NB4 (cell line): Measurements from ENCODE around the gene MTNR1A.

Experiments used
- DNase-seq: peaks from one replicate; pipeline ENCODE4 v3.0.0; 2010; ENCODE audit warnings: low read depth
- H3K4me3 ChIP-seq: one replicate; pipeline ENCODE4 v1.5.1; 2011; ENCODE audit warnings: mild to moderate bottlenecking, low read depth, low read length, moderate library complexity
- MYC ChIP-seq: IDR thresholded peaks from 2 replicates; pipeline ENCODE4 v1.6.1; 2011; ENCODE audit warnings: low read depth, low read length
- POLR2A ChIP-seq: IDR thresholded peaks from 2 replicates; pipeline ENCODE4 v1.6.1; 2011; ENCODE audit warnings: mild to moderate bottlenecking; ENCODE audit not compliant: insufficient read length; ENCODE audit errors: extremely low read depth
- TF ChIP-seq, protein P1 (sequence below): IDR thresholded peaks from one replicate; pipeline ENCODE4 v1.5.1; 2012; ENCODE audit warnings: low read depth, low read length
- TF ChIP-seq, protein P2 (sequence below): IDR thresholded peaks from 2 replicates; pipeline ENCODE4 v1.6.1; 2011; ENCODE audit warnings: low read depth, low read length

The MTNR1A gene

DNA sequence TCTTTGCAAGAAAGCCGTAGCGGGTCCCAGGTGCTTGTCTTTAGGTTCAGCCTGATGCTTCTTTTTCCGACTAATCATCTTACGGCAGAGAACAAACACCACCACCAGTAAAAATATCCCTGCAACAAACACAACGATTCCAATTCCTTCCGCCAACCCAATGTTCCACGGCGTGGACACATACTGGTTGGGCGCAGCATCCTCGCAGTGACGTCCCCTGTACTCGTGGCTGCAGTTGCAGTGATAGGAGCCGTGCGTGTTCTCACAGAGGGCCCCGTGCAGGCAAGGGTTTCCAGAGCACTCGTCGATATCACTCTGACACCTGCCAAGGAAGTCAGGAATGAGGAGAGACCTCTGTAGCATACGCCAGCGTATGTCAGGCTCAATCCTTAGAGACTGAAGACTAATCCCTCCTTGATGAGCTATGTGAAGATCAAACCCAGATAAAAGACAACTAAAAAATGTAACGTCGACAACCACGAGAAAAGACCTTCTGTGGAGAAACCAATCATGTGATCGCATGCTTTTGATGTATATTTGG lies 41.6 kb upstream of the MTNR1A start:
- no peak overlapping the region for H3K4me3 ChIP-seq
- TF ChIP-seq, protein P1, sequence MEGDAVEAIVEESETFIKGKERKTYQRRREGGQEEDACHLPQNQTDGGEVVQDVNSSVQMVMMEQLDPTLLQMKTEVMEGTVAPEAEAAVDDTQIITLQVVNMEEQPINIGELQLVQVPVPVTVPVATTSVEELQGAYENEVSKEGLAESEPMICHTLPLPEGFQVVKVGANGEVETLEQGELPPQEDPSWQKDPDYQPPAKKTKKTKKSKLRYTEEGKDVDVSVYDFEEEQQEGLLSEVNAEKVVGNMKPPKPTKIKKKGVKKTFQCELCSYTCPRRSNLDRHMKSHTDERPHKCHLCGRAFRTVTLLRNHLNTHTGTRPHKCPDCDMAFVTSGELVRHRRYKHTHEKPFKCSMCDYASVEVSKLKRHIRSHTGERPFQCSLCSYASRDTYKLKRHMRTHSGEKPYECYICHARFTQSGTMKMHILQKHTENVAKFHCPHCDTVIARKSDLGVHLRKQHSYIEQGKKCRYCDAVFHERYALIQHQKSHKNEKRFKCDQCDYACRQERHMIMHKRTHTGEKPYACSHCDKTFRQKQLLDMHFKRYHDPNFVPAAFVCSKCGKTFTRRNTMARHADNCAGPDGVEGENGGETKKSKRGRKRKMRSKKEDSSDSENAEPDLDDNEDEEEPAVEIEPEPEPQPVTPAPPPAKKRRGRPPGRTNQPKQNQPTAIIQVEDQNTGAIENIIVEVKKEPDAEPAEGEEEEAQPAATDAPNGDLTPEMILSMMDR = no peak
- TF ChIP-seq MYC = no peak
- TF ChIP-seq POLR2A = no peak
- TF ChIP-seq, protein P2, sequence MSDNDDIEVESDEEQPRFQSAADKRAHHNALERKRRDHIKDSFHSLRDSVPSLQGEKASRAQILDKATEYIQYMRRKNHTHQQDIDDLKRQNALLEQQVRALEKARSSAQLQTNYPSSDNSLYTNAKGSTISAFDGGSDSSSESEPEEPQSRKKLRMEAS = no peak
- DNase-seq = no peak

DNA sequence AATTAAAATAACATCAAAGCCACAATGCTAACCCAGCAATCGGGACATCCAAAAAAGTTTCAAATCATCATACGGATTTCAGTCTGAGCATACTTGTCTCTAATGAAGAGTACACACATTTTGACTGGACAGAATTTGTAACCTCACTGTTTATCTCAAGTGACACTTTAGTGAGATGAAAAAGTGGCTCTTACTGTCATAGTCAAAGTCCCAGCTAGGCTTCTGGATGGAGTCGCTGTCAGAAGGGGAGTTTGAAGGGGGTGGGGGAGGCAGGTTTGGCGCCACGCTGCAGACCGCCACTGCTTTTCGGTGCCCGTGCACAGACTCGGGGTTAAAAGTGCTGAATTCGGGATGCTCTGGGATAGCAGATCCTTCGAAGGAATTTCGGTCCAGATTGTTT lies 41.0 kb upstream of the MTNR1A start:
- no peak overlapping the region for H3K4me3 ChIP-seq
- TF ChIP-seq, protein P1 = no peak
- TF ChIP-seq MYC (no peak), POLR2A (no peak)
- TF ChIP-seq, protein P2 = no peak
- no peak for DNase-seq

DNA sequence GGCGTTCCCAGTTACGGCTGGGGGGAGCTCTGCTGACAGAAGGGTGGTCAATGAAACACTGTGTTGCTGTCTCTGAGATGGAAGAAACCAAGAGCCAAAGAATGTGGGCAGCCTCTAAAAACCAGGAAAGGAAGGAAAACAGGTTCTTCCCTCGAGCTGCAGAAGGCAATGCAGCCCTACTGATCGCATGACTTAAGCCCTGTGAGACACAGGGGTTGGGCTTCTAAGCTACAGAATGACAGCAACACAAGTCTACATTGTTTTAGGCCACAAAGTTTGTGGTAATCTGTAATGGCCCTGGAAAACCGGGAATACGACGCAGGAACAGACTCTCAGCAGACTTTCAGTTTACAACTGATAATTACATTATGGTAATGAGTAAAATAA lies 38.2 kb upstream of the MTNR1A start:
- DNase-seq = no peak
- TF ChIP-seq MYC = no peak
- TF ChIP-seq, protein P2 = no peak
- TF ChIP-seq, protein P1 = no peak
- no peak for TF ChIP-seq POLR2A
- H3K4me3 ChIP-seq = no peak overlapping the region

DNA sequence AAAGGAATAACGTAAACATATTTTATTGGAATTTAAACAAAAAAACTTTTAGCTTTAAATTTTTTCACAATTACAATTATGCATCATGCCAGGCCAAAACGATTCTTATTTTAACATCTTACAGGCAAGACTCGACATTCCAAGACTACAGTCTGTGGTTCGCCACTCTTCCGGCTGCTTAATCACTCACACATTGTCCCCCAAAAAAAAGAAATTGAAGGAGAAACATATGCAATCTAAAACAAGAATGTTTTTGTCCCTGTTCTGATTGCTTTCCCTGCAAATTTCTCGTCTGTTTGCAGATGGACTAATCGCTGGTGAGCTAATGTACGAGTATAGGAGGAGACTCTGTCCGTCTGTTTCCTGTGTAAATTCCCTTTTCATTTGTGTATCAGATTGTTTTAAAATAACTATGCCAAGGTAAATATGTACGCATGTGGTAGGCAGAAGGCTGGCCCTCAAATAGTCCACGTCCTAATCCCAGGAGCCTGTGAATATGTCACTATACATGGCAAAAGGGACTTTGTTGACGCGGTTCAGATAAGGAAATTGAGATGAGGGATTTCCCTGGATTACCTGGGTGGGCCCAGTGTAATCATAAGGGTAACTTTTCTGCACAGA lies 37.7 kb upstream of the MTNR1A start:
- no peak for DNase-seq
- no peak for TF ChIP-seq MYC
- TF ChIP-seq, protein P2 = no peak

DNA sequence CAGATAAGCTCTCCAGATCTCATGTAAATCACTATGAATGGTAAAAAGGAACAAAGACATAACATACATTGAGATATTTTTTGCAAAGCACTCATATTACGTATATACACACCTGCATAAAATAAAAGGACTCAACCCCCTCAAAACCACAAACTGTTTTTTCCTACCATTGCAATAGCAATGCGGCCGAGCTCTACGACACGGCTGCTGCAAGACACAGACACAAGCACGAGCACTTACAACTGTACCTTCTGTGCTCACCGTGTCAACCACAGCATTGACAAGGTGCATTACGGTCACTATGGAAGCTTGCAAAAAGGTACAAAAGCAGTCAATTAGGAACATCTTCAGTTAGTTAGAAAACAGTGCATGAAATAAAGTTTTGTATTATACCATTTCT lies 37.1 kb upstream of the MTNR1A start:
- peak; percentile 14 for DNase-seq
- no peak overlapping the region for H3K4me3 ChIP-seq
- TF ChIP-seq, protein P1 = no peak
- TF ChIP-seq, protein P2 = no peak
- TF ChIP-seq MYC (no peak), POLR2A (no peak)

More for the DNA sequence above, 37.7 kb upstream of the MTNR1A start:
- H3K4me3 ChIP-seq = no peak overlapping the region

DNA sequence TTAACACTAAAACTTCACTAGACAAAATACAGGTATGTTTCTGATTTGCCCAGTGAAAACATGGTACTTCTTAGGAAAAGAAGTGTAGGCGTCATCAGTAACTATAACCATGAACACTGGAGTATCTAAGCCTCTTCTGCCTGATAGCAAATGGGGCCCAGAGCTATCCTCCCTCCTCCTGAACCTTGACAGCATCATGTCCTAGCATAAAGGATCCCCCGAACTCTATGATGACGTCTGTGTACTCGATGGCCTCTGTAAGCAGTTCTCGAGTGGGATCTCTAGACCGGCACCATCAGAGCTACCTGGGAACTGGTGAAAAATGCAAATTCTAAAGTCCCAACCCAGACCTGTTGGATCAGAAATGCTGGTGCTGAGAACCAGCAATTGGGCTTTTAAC lies 36.3 kb upstream of the MTNR1A start:
- TF ChIP-seq, protein P1 = no peak
- TF ChIP-seq, protein P2 = no peak
- no peak for TF ChIP-seq MYC
- no peak for TF ChIP-seq POLR2A
- DNase-seq = no peak
- H3K4me3 ChIP-seq = no peak overlapping the region
